COLO829 (cell line): ENCODE measurements around the gene ALDOC.
"Not testable (repeated sequence)": the region's sequence is repeated elsewhere in the genome, so short reads cannot be mapped to it uniquely, and the experiment has no call there.

Experiments
- DNase-seq: peaks from one replicate; pipeline ENCODE4 v3.0.0; 2012; ENCODE audit warnings: low spot score

Gene ALDOC

DNA sequence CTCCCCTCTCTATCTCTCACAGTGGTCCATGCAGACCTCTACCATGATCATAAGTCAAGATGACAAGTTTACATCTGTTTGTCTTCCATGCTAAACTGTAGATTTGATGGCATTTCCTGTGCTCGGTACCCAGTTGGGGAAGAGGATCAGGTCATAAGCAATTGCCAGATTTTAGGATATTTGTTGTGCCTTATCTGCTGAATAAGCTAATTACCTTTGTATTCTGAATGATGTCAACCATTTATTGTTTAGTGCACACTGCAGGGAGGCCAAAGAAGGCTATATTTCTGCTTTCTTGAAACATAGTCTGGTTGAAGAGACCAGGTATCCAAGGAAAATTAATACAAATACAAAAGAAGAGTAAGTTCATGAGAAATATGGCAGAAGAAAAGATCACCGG lies 5.8 kb upstream of the ALDOC start:
- no peak for DNase-seq

DNA sequence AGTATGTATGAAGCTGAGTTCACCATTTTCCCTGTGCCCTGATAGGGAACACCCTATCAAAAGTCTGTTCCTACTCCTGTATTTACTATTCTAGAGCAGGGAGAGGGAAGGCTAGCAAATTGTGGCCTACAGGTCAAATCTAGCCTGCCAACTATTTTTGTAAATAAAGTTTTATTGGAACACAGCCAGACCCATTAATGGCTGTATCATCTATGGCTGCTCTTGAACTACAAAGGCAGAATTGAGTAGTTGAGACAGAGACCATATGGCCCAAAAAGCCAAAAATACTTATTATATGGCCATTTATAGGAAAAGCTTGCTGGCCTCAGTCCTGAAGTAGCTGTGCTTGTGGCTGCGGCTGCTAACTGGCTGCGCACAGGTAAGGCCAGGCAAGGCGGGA lies 4.3 kb upstream of the ALDOC start:
- DNase-seq, result no peak

DNA sequence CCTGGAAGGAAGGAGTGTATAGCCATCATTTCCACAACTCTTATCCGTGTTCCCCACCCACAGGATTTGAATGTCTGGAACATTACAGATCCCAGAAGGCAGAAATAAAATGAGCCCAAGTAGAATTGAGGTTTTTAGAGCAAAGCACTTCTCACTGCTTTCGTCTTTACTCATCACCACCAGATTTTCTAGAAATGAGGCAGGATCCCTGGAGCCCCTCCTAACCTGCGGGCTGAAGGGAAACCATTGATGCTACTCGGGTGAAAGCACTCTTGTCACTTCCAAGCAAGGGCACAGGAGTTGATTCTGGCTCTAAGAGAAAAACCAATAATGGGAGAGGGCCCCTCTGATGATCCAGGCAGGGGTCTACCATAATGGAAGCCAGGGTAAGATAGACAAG lies 2.8 kb upstream of the ALDOC start:
- DNase-seq, result no peak

DNA sequence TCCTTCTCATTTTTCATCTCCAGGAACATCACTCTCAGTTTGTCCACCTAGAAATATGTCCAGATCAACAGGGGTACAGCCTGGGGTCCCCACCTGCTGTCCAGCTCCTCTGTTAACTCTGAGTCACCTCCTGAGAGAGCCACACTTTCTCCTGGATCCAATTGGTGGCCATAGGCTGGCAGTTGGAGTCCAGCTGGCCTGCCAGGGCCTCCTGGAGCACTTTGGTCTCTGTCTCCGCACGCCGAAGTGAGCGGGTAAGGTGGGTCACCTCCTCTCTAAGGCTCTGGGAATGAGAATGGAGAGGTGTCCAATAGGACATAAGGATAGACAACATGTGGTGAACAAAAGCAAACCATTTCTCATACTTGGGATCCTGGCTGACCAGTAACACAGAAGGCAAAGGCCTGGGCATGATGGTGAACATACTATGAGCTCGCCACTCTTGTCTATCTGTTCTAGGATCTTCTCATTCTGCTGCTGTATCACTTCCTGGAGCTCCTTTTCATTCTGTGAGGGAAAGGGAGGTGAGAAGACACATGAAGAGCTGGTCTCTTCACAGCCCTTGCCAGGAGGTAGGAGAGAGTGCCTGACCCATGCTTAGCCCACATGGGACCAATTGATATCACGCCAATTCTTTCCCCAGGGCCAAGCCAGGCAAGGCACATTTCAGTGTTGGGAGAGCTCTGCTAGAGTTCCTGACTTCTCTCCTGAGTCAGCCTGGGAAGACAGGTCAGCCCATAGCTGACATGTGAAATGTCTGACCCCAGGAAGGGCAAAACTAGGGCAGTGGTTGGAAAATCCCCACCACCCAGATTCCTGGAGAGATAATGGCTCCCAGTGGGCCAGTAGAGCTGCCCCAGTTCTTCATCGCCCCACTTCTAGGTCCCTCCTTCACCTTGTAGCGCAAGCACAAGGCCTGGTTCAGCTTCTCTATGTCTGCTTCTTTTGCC lies 1.8 kb upstream of the ALDOC start:
- DNase-seq, result no peak

- DNase-seq, result no peak
Observed at GRCh38 chr17:28577466-28577824, 750 bp upstream of the ALDOC start.

GRCh38 chr17:28576016-28576415 lies 679 bp downstream of the ALDOC start:
- DNase-seq, result not testable (repeated sequence)

GRCh38 chr17:28575126-28575795 lies 1.4 kb downstream of the ALDOC start:
- DNase-seq, result no peak

DNA sequence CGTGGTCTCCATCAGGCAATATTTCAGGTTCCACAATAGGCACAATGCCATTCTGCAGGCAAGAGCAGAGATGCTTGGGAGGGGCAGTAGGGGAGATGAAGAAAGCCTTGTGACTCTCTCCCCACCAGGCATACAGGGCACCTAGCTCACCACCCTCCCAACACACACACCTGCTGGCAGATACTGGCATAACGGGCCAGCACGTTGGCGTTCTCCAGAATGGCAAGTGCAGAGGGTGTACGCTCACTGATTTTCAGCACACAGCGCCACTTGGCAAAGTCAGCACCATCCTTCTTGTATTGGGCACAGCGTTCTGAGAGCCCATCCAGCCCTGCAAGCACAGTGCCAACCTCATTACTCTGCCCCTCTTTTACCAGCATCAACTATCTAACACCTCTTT lies 2.2 kb downstream of the ALDOC start:
- DNase-seq, result no peak

GRCh38 chr17:28573966-28574480 lies 2.7 kb downstream of the ALDOC start:
- DNase-seq, result no peak

DNA sequence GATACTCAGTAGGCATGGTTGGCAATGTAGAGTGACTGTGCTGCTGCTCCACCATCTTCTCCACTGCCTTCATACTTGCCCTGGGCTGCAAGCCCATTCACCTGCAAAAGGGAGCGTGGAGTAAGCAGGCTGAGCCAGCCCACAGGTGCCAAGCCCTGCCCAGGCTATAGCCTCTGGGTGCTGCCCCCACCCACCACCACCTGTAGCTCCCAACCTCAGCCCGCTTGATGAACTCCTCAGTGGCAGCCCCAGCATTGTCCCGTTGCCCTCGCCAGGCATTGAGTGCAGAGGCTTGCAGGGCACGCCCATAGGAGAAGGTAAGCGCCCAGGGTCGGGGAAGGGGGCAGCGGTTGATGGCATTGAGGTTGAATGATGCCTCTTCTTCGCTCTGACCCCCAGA lies 3.2 kb downstream of the ALDOC start:
- no peak for DNase-seq

DNA sequence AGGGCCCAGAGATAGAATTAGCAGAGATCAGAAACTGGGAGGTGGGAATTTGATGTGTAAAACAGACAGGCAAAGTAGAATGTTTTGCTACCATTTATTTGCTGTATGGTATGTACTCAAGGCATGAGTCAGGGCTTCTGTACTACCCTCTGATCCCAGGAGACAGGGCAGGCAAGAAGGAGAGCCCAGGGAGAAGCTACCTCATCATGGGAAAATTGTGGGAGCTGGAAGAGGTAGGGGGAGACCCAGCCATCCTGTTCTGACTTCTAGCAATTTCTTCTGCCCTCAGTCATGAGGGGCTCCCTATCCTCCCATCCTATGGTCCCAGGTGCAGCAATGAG lies 3.7 kb downstream of the ALDOC start:
- no peak for DNase-seq

- no peak for DNase-seq
Observed at GRCh38 chr17:28572259-28573039, 4.2 kb downstream of the ALDOC start.

GRCh38 chr17:28571361-28572122 lies 5.2 kb downstream of the ALDOC start, which contains the start of gene PIGS:
Gene PIGS (minus strand): TSS chr17:28571524. CDS start chr17:28571496, 28 bp downstream.
- DNase-seq, result peak; percentile 95

DNA sequence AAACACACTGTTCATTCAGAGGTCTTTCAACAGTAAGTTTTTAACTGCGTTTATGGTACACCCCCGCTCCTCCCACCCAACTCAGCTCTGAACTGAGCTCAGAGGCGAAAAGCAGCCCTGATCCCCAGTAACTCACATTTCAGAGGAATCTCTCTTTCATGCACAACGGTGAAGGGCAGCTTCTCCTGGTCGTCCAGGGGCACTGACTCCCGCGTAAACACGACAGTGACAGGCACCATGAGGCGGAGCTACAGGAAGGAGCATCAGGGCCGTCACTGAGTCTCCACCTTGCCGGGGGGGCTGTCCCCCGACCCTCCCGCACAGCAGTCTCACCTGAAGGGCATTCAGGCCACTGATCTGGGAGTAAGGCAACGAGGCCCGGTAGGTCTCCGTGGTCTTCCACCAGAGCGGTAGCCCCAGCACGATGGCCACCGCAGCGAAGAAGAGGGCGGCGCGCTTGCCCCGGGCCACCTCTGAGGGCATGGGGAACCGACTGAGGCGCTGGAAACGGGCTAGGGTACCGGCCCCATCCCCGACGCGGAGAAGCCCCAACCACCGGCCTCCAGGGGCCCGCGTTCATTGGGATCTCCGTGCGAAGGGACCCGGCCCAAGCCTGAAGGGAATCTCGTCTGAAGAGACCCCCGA lies 5.9 kb downstream of the ALDOC start:
- no peak for DNase-seq

- no peak for DNase-seq
Observed at GRCh38 chr17:28569446-28569845, 7.2 kb downstream of the ALDOC start.

- no peak for DNase-seq
Observed at GRCh38 chr17:28567604-28568003, 9.1 kb downstream of the ALDOC start.

DNA sequence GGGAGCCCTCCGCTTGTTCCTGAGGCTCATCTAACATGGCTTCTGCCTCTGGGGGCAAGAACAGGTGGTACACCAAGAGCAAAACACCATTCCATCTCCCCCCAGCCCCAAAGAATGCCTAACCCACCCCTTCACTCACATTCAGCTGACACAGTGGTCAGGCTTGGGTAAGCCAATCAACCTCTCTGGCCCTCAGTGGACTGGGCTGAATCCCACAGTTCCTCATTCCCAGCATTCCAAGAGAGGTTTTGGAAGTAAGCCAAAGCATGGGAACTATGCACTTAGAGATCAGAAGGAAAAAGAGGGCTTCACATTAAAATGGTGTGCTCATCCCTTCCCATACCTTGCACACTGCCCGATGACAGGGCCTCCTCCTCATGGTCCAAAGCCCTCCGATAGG lies 13.2 kb downstream of the ALDOC start:
- no peak for DNase-seq

DNA sequence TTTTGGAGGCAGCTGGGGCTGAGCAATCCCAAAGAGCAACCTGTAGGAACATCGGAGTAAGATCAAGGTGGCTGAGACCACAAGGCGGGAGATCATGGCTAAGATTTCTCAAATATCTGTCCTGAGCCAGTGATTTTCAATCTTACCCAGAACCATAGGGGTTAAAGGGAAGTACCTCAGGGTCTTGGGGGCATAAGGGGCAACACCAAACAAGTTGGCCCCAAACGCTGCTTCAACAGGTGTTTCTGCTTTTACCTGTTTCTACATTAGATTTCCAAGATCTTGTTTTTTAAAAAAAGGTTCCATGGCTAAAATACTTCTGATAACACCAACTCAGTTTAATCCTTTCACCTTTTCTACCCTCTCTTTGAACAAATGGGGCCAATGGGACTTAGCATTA lies 21.7 kb downstream of the ALDOC start:
- no peak for DNase-seq

GRCh38 chr17:28554565-28554964 lies 22.1 kb downstream of the ALDOC start:
- no peak for DNase-seq

DNA sequence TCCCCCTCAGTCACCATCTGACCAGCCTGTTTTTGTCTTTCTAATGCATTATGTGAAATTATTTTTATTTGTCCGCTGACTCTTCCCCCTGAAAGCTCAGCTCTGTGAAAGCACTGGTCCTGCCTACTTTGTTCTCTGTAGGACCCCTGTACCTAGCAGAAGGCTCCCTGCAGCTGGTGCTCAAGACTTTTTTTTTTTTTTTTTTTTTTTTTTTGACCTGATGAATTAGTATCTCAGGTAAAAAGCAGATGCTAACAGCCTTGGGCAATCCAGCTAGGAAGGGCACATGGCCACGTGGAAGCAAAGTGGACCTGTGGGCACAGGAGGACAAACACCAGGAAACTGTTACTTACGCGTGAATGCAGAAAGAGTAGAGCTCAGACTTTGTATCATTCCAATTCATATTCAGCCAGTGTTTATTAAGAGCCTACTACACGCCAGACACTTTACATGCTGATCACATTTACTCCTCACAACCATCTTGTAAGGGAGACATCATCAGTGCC lies 23.6 kb downstream of the ALDOC start:
- no peak for DNase-seq
